Measurements from ENCODE around the gene ACTN1.

The ACTN1 gene

GRCh38 chr14:68884031-68885030, 94.8 kb downstream of the ACTN1 start:
- no peak for DNase-seq

- no peak for DNase-seq
Measured at GRCh38 chr14:68882235-68882634, 96.9 kb downstream of the ACTN1 start.

- no peak for DNase-seq
Measured at GRCh38 chr14:68881396-68881795, 97.7 kb downstream of the ACTN1 start.

GRCh38 chr14:68880581-68881105, 98.5 kb downstream of the ACTN1 start:
- no peak for DNase-seq

- DNase-seq, result no peak
Measured at GRCh38 chr14:68879841-68880575, 99.1 kb downstream of the ACTN1 start.

GRCh38 chr14:68879321-68879781, 99.8 kb downstream of the ACTN1 start:
- no peak for DNase-seq

GRCh38 chr14:68878908-68879307, 100.2 kb downstream of the ACTN1 start:
- no peak for DNase-seq

- DNase-seq, result no peak
Measured at GRCh38 chr14:68877993-68878575, 101.0 kb downstream of the ACTN1 start.

- DNase-seq, result no peak
Measured at GRCh38 chr14:68876976-68877375, 102.1 kb downstream of the ACTN1 start.

- no peak for DNase-seq
Measured at GRCh38 chr14:68874746-68875155, 104.4 kb downstream of the ACTN1 start.

GRCh38 chr14:68873376-68873775, 105.7 kb downstream of the ACTN1 start:
- no peak for DNase-seq

- no peak for DNase-seq
Measured at GRCh38 chr14:68871392-68871791, 107.7 kb downstream of the ACTN1 start.

- DNase-seq, result no peak
Measured at GRCh38 chr14:68866991-68867533, 112.0 kb downstream of the ACTN1 start.

GRCh38 chr14:68865542-68865941, 113.6 kb downstream of the ACTN1 start:
- DNase-seq, result no peak

GRCh38 chr14:68864361-68864750, 114.7 kb downstream of the ACTN1 start:
- DNase-seq, result no peak

- no peak for DNase-seq
Measured at GRCh38 chr14:68863610-68864360, 115.3 kb downstream of the ACTN1 start.

GRCh38 chr14:68862954-68863594, 116.0 kb downstream of the ACTN1 start:
- DNase-seq, result peak; percentile 10

- DNase-seq, result no peak
Measured at GRCh38 chr14:68860771-68861170, 118.3 kb downstream of the ACTN1 start.

GRCh38 chr14:68857516-68858070, 121.5 kb downstream of the ACTN1 start:
- DNase-seq, result no peak

GRCh38 chr14:68856572-68856971, 122.5 kb downstream of the ACTN1 start:
- DNase-seq, result no peak

GRCh38 chr14:68854421-68854820, 124.7 kb downstream of the ACTN1 start:
- DNase-seq, result no peak
